ENCODE measurements around the gene LRP1-AS.

DNA sequence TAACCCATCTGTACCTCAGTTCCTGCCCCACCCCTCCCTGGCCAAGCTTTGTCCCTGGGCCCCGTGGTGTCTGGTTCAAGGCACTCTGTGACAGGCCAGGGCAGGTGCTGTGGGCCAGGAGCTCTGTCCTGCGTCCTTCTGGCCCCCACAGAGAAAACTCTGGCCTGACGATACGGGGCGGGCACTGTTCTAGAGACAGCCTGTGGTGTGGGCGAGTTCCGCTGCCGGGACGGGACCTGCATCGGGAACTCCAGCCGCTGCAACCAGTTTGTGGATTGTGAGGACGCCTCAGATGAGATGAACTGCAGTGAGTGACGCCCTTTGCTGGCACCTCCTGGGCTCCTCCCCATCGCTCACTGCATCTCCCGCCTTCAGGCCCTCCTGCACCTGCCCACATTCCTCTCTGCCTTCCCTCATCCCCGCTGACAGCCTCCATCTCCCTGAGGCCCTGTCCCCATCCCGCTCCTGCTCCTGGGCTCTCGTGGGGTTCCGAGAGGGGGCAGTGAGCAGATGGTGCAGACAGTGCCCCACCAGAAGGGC, 46.4 kb upstream of the LRP1-AS start:
- TF ChIP-seq RAD21 (IDR thresholded peaks at IDR 0.05; ENCODE audit: insufficient read depth, low read depth, low read length) (no peak), TBL1XR1 (IDR thresholded peaks at IDR 0.05; ENCODE audit: low read depth, low read length) (no peak)

All from GM12878 (cell line).